Suprapubic skin (tissue), 4 donors: ENCODE data around the gene B3GNT7.

Experiments used
- EP300 ChIP-seq: sonication (generic); formaldehyde crosslinking; IDR thresholded peaks from one replicate; pipeline ENCODE4 v1.6.1; 2017; ENCODE audit warnings: antibody characterized with exemption
- POLR2A ChIP-seq, 2 donors: fragments of 450-650 bp; IDR thresholded peaks; one replicate each; pipeline ENCODE4 v1.6.1; 2017; ENCODE audit warnings: antibody characterized with exemption in 2 of 2, mild to moderate bottlenecking in 2 of 2, moderate library complexity in 2 of 2
- POLR2AphosphoS5 ChIP-seq, 3 donors: sonication (generic); formaldehyde crosslinking; IDR thresholded peaks; one replicate each; pipeline ENCODE4 v1.6.1; 2017; ENCODE audit warnings: antibody characterized with exemption in 3 of 3
- TF ChIP-seq, protein P1 (sequence below), 2 donors: fragments of 200-600 bp in 1 of 2; fragments of 450-650 bp in 1 of 2; sonication (generic) in 1 of 2; IDR thresholded peaks; one replicate each; pipeline ENCODE4 v1.5.1; 2016 to 2019; ENCODE audit warnings: antibody characterized with exemption in 2 of 2, mild to moderate bottlenecking in 1 of 2, moderate library complexity in 1 of 2

- TF ChIP-seq POLR2AphosphoS5 (IDR thresholded peaks at IDR 0.05) (no peak), POLR2A (IDR thresholded peaks at IDR 0.05) (no peak), EP300 (no peak)
- TF ChIP-seq, protein P1, sequence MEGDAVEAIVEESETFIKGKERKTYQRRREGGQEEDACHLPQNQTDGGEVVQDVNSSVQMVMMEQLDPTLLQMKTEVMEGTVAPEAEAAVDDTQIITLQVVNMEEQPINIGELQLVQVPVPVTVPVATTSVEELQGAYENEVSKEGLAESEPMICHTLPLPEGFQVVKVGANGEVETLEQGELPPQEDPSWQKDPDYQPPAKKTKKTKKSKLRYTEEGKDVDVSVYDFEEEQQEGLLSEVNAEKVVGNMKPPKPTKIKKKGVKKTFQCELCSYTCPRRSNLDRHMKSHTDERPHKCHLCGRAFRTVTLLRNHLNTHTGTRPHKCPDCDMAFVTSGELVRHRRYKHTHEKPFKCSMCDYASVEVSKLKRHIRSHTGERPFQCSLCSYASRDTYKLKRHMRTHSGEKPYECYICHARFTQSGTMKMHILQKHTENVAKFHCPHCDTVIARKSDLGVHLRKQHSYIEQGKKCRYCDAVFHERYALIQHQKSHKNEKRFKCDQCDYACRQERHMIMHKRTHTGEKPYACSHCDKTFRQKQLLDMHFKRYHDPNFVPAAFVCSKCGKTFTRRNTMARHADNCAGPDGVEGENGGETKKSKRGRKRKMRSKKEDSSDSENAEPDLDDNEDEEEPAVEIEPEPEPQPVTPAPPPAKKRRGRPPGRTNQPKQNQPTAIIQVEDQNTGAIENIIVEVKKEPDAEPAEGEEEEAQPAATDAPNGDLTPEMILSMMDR (IDR thresholded peaks at IDR 0.05): no peak
Observed at GRCh38 chr2:231410293-231411004, 14.9 kb downstream of the B3GNT7 start.
